GM19452 (cell line): Measurements from ENCODE around the gene HSD3B7.
"Not testable (repeated sequence)": the region's sequence is repeated elsewhere in the genome, so short reads cannot be mapped to it uniquely, and the experiment has no call there.

ENCODE experiments used
- ATAC-seq: cut with Tn5 transposase; IDR thresholded peaks from one replicate; pipeline ENCODE4 v1.9.1; 2021; ENCODE audit not compliant: unreplicated experiment

HSD3B7 gene

GRCh38 chr16:30998852-30999761, 14.1 kb downstream of the HSD3B7 start:
- ATAC-seq, result no peak

- no peak for ATAC-seq
These were observed 15.8 kb downstream of the HSD3B7 start for GRCh38 chr16:31000671-31001382.

DNA sequence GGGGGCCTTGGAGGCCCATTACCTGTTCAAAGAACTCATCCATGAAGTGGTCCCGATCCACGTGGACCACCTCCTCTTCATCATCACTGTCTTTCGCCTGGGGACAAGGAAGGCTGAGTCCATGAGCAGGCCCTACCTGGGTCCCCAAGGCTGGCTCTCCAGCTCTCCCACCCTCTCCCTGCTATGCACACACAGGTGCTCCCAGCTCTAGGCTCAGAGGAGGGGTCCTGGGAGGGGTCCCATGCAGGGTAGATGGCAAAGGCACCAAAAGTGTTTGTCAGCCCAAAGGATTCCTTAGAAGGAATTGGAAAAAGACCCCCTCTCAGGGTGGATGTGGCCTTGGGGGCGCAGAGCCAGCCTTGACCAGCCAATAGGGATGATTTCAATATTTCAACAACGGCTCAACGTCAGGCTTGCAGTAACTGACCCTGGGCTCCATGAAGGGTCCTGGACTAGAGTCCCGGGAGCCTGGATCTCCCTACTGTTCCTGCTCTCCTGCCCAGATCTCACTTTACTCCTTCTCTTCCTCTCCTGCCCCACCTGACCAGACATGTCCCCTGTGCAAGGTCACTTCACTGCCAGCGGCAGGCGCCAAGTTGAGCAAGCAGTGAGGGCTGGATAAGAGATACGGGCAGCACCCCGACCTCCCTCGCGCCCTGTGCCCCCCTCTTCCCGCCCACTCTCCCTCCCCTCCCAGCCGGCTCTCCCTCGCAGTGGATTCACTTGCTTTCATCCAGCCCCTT, 16.7 kb downstream of the HSD3B7 start:
- no peak for ATAC-seq

DNA sequence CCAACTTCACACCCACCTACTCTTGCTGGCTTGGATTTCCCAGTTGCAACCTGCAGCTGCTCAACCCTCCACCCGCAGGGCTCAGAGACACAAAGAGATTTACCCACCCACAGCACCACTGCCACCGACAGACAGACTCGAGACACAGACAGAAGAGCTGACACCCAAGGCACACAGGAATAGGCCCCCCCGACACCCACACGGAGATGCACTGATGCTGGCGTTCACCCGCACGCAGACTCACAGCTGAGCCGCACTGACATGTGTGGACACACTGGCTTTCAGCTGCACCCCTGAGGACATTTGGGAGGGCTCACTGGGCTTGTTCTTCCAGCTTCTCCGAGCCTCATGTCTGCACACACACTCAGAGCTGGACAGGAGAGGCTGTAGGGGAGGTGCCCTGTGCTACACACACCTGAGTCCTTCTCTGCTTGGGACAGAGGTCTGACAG, 17.3 kb downstream of the HSD3B7 start:
- no peak for ATAC-seq

DNA sequence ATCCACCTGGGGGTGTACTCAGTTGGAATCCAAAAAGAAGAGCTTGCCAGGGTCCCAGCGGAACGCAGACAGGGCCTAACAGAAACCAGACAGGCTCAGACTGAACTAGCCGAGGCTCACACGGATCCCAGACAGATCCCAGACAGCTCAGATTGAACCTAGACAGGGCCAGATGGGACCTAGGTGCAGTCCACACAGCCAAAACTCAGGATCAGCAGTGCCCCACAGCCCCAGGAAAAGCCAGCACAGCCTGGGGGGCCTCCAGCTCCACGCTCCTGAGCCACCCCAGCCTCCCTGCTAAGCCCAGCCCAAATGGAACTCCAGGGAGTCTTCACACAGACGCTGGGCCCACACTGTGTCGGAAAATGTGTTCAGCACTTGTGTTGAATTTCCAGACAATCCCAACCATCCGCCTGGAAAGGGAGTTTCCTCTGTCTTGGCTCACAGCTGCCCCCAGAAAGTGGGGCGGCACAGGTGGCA, 17.9 kb downstream of the HSD3B7 start:
- no peak for ATAC-seq

- no peak for ATAC-seq
These were observed 18.7 kb downstream of the HSD3B7 start for GRCh38 chr16:31003744-31004143.

GRCh38 chr16:31004658-31005057, 19.7 kb downstream of the HSD3B7 start:
- ATAC-seq, result no peak

DNA sequence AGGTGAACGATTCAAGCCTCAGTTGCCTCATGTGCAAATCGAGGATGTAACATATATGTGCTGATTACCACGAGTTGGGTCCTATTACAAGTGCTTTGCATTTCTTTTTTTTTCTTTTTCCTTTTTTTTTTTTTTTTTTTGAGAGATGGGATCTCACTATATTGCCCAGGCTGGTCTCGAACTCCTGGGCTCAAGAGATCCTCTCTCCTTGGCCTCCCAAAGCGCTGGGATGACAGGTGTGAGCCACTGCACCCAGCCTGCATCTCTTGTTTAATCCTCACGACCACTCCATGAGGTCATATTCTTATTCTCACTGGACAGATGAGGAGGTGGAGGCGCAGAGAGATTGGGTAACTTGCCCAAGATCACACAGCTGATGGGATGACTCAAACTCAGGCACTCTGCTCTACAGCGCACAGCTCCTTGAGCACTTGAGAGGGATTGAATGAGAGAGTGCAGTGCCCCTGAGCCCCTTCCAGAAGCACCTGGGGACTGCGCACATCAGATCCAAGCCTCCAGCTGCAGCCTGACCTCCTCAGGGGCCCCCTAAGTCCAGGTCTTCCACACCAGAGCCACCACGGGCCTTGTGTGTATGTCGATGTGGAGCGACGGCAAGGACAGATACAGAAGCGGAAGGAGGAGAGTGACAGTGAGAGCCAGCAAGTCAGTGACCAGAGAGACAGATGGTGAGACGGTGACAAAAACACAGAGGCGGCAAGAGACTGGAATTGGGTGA, 20.5 kb downstream of the HSD3B7 start:
- no peak for ATAC-seq

DNA sequence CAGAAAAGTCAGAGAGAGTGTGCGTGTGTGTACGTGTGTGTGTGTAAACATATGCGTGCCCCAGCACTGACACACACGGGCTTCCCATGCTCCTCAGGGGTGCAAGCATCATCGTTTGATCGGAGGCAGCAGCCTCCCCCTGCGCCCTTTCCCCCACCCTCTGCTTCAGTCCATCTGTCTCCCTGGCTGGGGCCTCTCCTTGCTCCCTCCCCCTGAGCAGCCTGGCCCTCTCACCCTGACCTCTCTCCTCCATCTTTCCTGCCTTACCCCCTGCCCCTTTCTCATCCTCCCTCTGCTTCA, 21.0 kb downstream of the HSD3B7 start:
- no peak for ATAC-seq

DNA sequence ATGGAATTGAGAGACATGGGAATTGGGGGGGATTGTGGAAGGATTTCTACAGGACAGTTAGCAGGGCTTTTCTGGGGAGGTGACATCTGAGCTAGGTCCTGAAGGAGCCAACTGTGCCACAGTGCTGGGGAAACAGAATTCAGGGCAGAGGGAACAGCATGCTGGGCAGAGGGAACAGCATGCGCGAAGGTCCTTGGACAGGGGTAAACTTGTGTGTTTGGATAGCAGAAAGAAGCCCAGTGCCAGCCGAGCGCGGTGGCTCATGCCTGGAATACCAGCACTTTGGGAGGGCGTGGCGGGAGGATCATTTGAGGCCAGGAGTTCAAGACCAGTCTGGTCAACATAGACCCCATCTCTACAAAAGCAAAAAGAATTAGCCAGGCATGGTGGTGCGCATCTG, 21.6 kb downstream of the HSD3B7 start:
- no peak for ATAC-seq

- ATAC-seq, result no peak
These were observed 22.7 kb downstream of the HSD3B7 start for GRCh38 chr16:31007684-31008083.

- ATAC-seq, result no peak
These were observed 23.1 kb downstream of the HSD3B7 start for GRCh38 chr16:31008149-31008548.

GRCh38 chr16:31008551-31008950, 23.5 kb downstream of the HSD3B7 start:
- ATAC-seq, result no peak

DNA sequence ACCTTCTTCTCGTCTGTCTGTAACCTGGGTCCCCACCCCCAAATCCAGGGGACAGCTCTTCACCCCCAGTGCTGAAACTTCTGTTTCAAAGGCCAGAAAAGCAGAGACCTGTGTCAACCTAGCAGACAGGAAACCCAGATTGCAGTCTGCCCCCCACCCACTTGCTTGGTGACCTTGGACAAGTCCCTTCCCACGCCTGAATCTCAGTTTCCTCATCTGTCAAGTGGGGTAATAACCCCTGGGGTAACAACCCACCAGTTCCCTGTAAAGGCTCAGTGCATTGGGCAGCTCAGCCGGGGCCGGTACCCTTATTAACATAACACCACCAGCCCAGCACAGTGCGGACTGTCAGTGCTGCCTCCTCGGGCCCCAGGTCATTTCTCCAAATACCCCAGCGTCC, 24.1 kb downstream of the HSD3B7 start:
- no peak for ATAC-seq

DNA sequence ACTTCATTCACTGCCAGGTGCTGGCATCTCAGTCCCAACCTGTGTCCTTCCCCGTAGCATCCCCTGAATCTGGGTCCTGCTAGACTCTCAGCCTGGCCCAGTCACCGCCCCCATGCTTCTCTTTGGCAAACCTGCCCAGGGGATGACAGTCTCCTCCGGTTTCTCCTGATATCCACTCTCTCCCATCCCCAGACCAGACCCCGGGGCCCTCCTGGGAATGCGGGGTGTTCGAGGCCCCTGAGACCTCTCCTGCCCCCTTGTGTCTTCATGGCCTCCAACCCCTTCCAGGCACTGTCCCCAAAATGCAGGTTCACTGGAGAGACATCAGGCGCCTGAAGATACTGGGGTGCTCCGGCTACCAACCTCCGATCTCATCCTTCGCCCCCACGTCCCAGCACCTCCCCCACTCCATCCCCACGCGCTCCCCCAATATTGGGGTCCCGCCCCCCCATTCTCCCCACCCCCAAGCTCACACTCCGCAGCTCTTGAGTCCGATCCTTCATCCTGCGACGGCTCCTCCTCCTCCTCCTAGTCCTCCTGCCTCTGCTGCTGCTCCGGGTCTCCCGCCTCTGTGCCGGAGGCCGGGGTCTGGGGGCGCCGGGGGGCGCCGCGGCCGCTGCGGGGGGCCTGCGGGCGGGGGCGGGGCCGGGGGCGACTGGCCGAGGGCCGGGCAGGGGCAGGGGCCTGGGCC, 25.0 kb downstream of the HSD3B7 start:
- no peak for ATAC-seq

DNA sequence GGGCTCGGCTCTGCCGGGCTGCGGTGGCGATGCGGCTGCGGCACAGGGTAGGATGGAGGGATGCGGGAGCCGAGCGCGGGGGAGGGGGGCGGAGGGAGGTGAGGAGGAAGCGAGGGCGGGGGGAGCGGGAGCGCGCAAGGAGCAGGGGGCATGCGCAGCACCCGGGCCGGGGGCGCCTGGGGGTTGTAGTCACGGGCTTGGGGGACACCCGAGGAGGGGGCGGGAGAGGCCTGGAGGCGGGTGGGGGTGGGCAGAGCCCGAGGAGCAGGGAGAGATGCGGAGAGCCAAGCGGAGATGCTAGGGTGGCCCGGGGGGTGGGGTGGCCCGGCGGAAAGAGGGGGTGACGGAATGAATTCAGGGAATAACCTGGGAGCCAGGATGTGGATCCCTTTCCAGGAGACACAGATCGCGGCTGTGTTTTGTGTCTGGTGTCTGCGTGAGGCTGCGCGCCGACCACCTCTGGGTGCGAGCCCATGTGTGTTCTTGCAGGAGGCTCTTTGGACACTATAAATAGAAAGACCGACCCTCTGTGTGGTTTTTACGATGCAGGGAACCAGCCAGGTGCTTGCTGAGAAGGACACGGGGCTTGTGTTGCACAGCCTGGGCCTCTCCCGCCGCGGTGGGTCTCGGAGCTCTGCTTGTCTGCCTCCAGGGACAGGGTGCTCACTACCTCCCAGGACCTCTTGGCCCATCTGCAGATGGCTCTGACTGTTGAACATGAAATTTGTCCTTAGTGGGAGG, 25.7 kb downstream of the HSD3B7 start, which contains the start of gene STX1B:
Gene STX1B, minus strand, starts transcription at position 54 of the 741 bp plus-strand sequence. CDS start 242 bp downstream, outside the sequence.
- no peak for ATAC-seq

DNA sequence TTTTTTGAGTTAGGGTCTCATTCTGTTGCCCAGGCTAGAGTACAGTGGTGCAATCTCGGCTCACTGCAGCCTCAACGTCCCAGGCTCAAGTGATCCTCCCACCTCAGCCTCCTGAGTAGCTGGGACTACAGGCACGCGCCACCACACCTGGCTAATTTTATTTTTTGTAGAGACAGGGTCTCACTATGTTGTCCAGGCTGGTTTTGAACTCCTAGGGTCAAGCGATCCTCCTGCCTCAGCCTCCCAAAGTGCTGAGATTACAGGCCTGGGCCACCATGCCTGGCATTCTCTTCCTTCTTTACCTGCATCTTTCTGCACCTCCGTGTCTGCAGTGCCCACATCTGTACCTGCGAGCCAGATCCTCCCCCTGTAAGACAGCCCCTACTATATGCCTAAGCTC, 26.8 kb downstream of the HSD3B7 start:
- ATAC-seq, result not testable (repeated sequence)

GRCh38 chr16:31013292-31013691, 28.3 kb downstream of the HSD3B7 start:
- not testable (repeated sequence) for ATAC-seq

- ATAC-seq, result no peak
These were observed 31.0 kb downstream of the HSD3B7 start for GRCh38 chr16:31016018-31016417.
